ENCODE data around the gene ELP2.
"Not testable (repeated sequence)": the region's sequence is repeated elsewhere in the genome, so short reads cannot be mapped to it uniquely, and the experiment has no call there.

Gene ELP2

DNA sequence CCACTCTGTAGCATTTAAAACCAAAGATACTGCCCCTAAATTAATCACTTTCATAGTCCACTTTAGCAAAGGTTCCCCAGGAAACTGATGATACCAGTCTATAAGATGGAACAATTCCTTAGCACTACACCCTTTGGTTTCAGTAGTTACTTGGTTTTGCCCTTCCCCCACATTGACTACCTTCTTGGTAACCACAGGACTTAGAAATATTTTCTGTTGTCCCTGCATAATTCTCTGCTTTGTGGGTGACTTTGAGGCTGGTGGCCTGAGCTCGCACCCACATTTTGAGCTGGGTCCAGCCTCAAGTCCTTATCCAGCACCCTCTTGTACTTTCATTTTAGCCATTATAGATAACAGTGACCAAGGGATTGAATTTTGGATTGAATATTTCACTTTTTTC, 23.1 kb downstream of the ELP2 start:
- Histone ChIP-seq H3K27me3 (ENCODE audit: control insufficient read depth in 2 of 2, insufficient read depth in 2 of 2, low read length in 2 of 2) (no peaks in the 10 kb centered on the region), H3K36me3 (ENCODE audit: control insufficient read depth in 2 of 2, insufficient read depth in 2 of 2, low read length in 2 of 2) (peaks cover 53 to 66% of the 10 kb centered on the region in 2 donors), H3K4me3 (ENCODE audit: low read length in 2 of 2) (no peak overlapping the region), H3K27ac (ENCODE audit: low read depth in 2 of 2, low read length in 2 of 2) (no peak overlapping the region), H3K9ac (ENCODE audit: low read depth in 1 of 2, low read length in 2 of 2) (no peak overlapping the region), H3K9me3 (ENCODE audit: control insufficient read depth in 2 of 2, low read length in 2 of 2) (no peaks in the 10 kb centered on the region), H3K4me1 (ENCODE audit: control insufficient read depth in 2 of 2, insufficient read depth in 2 of 2, low read length in 2 of 2) (no peaks in the 10 kb centered on the region)

DNA sequence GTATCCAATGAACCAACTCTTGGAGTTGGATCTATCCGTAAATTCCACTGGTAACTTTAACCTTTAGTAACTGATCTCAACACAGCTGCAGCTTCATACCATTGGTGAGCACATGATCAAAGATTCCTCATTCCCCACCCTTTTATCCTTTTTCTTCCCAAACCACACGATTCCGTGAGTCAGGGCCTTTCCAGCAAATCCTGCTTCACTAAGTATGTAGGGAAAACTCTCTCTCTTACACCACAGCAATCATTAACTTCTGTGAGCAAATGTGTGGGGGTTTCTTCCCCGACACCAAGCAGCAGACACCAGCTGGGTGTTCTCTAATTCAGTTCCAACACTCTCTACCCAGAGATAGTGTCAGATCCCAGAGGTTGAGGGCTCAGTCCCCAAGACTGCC, 23.5 kb downstream of the ELP2 start:
- no peak overlapping the region for H3K27ac ChIP-seq (ENCODE audit: low read depth in 2 of 2, low read length in 2 of 2)

DNA sequence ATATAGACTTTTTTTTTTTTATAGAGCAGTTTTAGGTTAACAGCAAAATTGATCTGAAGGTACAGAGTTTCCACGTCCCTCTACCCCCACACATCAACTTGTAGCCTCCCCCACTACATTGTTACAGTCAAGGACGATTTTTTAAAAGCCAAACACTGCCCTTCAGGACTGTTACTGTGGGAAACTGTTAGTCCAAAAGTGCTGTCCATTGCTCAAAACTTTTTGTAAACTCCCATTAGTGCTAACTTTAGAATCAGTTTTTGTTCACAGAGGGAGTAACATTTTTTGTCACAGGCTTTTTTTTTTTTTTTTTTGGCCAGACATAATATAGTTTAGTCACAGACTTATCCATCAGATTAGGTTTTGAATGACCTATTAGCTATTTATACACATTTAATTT, 24.1 kb downstream of the ELP2 start:
- Histone ChIP-seq H3K36me3 (ENCODE audit: control insufficient read depth in 2 of 2, insufficient read depth in 2 of 2, low read length in 2 of 2) (peaks cover 49 to 68% of the 10 kb centered on the region in 2 donors), H3K4me3 (ENCODE audit: low read length in 2 of 2) (no peak overlapping the region), H3K9me3 (ENCODE audit: control insufficient read depth in 2 of 2, low read length in 2 of 2) (no peaks in the 10 kb centered on the region), H3K4me1 (ENCODE audit: control insufficient read depth in 2 of 2, insufficient read depth in 2 of 2, low read length in 2 of 2) (no peaks in the 10 kb centered on the region), H3K27me3 (ENCODE audit: control insufficient read depth in 2 of 2, insufficient read depth in 2 of 2, low read length in 2 of 2) (no peaks in the 10 kb centered on the region), H3K27ac (ENCODE audit: low read depth in 2 of 2, low read length in 2 of 2) (no peak overlapping the region), H3K9ac (ENCODE audit: low read depth in 1 of 2, low read length in 2 of 2) (no peak overlapping the region)

More for the DNA sequence above, 23.5 kb downstream of the ELP2 start:
- Histone ChIP-seq H3K4me1 (ENCODE audit: control insufficient read depth in 2 of 2, insufficient read depth in 2 of 2, low read length in 2 of 2) (no peaks in the 10 kb centered on the region), H3K9me3 (ENCODE audit: control insufficient read depth in 2 of 2, low read length in 2 of 2) (no peaks in the 10 kb centered on the region), H3K9ac (ENCODE audit: low read depth in 1 of 2, low read length in 2 of 2) (no peak overlapping the region), H3K36me3 (ENCODE audit: control insufficient read depth in 2 of 2, insufficient read depth in 2 of 2, low read length in 2 of 2) (peaks cover 51 to 68% of the 10 kb centered on the region in 2 donors), H3K27me3 (ENCODE audit: control insufficient read depth in 2 of 2, insufficient read depth in 2 of 2, low read length in 2 of 2) (no peaks in the 10 kb centered on the region), H3K4me3 (ENCODE audit: low read length in 2 of 2) (no peak overlapping the region)

DNA sequence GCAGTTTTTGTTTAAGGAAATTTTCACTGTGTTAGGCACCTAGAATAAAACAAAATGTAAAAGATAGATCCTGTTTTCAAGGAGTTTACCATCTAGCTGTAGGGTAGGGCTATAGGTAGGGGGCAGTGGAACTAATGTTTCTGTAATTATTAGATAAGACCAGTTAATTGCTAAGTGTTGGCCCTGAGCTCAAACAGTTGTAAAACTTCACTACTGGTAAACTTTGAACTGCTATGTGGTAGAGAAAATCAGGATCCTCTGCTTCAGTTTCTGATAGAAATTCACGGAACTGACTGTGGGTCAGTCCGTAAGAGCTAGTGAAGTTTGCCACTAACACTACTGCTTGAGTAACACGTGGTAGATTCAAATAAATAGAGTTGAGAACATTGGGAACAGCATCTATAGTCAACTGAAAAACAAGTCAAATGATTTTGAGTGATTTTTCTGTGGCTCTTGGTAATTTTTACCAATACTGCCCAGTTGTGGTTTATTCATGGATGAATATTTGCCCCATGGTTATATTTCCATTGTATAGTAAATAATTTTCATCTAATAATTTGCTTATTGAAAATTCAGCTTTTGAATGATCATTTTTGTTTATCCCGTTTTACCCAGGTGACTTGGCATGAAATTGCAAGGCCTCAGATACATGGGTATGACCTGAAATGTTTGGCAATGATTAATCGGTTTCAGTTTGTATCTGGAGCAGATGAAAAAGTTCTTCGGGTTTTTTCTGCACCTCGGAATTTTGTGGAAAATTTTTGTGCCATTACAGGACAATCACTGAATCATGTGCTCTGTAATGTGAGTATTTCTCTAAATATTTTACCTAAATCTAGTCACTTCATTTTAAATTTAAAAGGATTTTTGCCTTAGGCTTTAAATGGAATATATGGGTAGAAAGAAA, 26.4 kb downstream of the ELP2 start:
- H3K36me3 ChIP-seq (ENCODE audit: control insufficient read depth in 2 of 2, insufficient read depth in 2 of 2, low read length in 2 of 2) = peaks cover 51 to 69% of the 10 kb centered on the region in 2 donors
- H3K4me3 ChIP-seq (ENCODE audit: low read length in 2 of 2) = no peak overlapping the region
- no peak overlapping the region for H3K9ac ChIP-seq (ENCODE audit: low read depth in 1 of 2, low read length in 2 of 2)
- no peaks in the 10 kb centered on the region for H3K27me3 ChIP-seq (ENCODE audit: control insufficient read depth in 2 of 2, insufficient read depth in 2 of 2, low read length in 2 of 2)
- no peaks in the 10 kb centered on the region for H3K4me1 ChIP-seq (ENCODE audit: control insufficient read depth in 2 of 2, insufficient read depth in 2 of 2, low read length in 2 of 2)
- H3K27ac ChIP-seq (ENCODE audit: low read depth in 2 of 2, low read length in 2 of 2) = no peak overlapping the region
- no peaks in the 10 kb centered on the region for H3K9me3 ChIP-seq (ENCODE audit: control insufficient read depth in 2 of 2, low read length in 2 of 2)

DNA sequence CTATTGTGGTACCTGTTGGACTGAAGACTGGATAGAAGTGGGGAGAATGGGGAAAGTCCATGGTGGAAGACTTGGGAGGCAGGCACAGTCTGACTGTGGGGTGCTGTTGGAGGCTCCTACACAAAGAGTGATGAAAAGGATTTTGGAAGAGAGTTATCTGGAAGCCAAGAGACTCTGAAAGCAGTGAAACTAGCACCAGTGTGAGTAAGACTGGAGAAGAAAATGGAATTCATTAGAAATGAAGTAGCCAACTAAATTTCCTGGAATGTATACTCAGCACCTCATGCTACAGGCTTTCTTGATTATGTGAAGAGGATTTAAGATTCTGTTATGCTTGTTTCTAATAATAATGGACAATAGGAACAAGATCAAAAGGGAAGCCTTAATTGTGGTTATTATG, 27.7 kb downstream of the ELP2 start:
- Histone ChIP-seq H3K9me3 (ENCODE audit: control insufficient read depth in 2 of 2, low read length in 2 of 2) (no peaks in the 10 kb centered on the region), H3K9ac (ENCODE audit: low read depth in 1 of 2, low read length in 2 of 2) (no peak overlapping the region), H3K36me3 (ENCODE audit: control insufficient read depth in 2 of 2, insufficient read depth in 2 of 2, low read length in 2 of 2) (peaks cover 49 to 68% of the 10 kb centered on the region in 2 donors), H3K27me3 (ENCODE audit: control insufficient read depth in 2 of 2, insufficient read depth in 2 of 2, low read length in 2 of 2) (no peaks in the 10 kb centered on the region), H3K4me3 (ENCODE audit: low read length in 2 of 2) (no peak overlapping the region), H3K4me1 (ENCODE audit: control insufficient read depth in 2 of 2, insufficient read depth in 2 of 2, low read length in 2 of 2) (no peaks in the 10 kb centered on the region), H3K27ac (ENCODE audit: low read depth in 2 of 2, low read length in 2 of 2) (no peak overlapping the region)

DNA sequence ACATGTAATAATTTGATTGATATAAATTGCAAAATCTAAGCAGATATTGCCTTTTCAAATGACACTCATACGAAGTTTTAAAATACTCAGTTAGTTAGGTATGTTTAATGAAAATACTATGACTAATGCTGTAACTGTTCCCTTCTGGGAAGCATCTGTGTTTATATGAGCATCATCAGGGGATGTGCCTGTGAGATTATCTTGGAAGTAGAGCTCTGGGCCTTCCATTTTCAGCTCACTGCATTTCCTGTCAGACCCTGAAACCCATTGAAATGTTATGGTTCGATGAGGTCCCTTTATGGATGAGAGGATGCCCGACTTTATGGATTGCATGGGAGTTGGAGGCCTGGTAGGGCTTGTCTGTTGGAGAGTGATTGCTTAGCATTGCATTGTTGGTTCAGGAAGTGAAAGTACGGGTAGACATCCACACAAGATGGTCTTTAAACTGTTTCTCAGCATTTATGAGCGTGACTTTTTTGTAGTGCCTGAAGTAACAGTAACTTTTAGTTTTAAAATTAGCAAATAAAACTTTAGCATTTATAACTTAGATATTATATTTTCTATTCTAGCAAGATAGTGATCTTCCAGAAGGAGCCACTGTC, 28.7 kb downstream of the ELP2 start:
- H3K4me3 ChIP-seq (ENCODE audit: low read length in 2 of 2) = no peak overlapping the region
- no peak overlapping the region for H3K27ac ChIP-seq (ENCODE audit: low read depth in 2 of 2, low read length in 2 of 2)
- peaks cover 54 to 69% of the 10 kb centered on the region in 2 donors for H3K36me3 ChIP-seq (ENCODE audit: control insufficient read depth in 2 of 2, insufficient read depth in 2 of 2, low read length in 2 of 2)
- no peak overlapping the region for H3K9ac ChIP-seq (ENCODE audit: low read depth in 1 of 2, low read length in 2 of 2)
- H3K9me3 ChIP-seq (ENCODE audit: control insufficient read depth in 2 of 2, low read length in 2 of 2) = no peaks in the 10 kb centered on the region
- no peaks in the 10 kb centered on the region for H3K27me3 ChIP-seq (ENCODE audit: control insufficient read depth in 2 of 2, insufficient read depth in 2 of 2, low read length in 2 of 2)
- no peaks in the 10 kb centered on the region for H3K4me1 ChIP-seq (ENCODE audit: control insufficient read depth in 2 of 2, insufficient read depth in 2 of 2, low read length in 2 of 2)

DNA sequence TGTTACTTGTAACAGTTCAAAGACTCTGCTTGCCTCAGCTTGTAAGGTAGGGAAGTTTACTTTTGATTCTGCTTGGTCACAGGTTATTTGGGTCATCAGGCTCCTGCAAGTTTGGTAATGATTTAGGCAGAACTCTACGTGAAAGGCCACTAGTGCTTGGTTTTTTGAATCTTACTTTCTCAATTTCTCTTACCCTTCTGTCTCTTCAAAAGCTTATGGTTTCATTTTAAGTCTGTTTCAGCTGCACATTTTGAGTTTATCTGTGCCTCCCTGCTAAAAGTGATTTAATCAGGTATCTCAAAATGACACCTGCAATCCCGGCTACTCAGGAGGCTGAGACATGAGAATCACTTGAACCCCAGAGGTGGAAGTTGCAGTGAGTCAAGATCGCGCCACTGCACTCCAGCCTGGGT, 31.3 kb downstream of the ELP2 start:
- Histone ChIP-seq H3K36me3 (ENCODE audit: control insufficient read depth in 2 of 2, insufficient read depth in 2 of 2, low read length in 2 of 2) (peaks cover 45 to 60% of the 10 kb centered on the region in 2 donors), H3K27ac (ENCODE audit: low read depth in 2 of 2, low read length in 2 of 2) (no peak overlapping the region), H3K9ac (ENCODE audit: low read depth in 1 of 2, low read length in 2 of 2) (no peak overlapping the region), H3K4me1 (ENCODE audit: control insufficient read depth in 2 of 2, insufficient read depth in 2 of 2, low read length in 2 of 2) (no peaks in the 10 kb centered on the region), H3K4me3 (ENCODE audit: low read length in 2 of 2) (no peak overlapping the region), H3K9me3 (ENCODE audit: control insufficient read depth in 2 of 2, low read length in 2 of 2) (no peaks in the 10 kb centered on the region), H3K27me3 (ENCODE audit: control insufficient read depth in 2 of 2, insufficient read depth in 2 of 2, low read length in 2 of 2) (no peaks in the 10 kb centered on the region)

DNA sequence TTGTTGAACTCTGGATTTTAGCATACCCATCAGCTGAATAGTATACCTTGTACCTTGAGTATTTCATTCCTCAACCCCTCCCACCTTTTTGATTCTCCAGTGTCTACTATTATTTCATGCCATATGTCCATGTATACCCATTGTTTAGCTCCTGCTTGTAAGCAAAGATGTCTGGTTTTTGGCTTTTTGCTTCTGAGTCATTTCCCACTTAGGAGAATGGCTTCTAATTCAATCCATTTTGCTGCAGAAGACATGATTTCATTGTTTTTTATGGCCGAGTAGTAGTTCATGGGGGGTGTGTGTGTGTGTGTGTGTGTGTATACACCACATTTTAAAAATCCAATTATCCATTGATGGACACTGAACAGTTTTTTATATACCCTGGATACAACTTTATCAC, 33.3 kb downstream of the ELP2 start:
- no peak overlapping the region for H3K4me3 ChIP-seq (ENCODE audit: low read length in 2 of 2)
- no peak overlapping the region for H3K9ac ChIP-seq (ENCODE audit: low read depth in 1 of 2, low read length in 2 of 2)
- H3K9me3 ChIP-seq (ENCODE audit: control insufficient read depth in 2 of 2, low read length in 2 of 2) = no peaks in the 10 kb centered on the region
- H3K36me3 ChIP-seq (ENCODE audit: control insufficient read depth in 2 of 2, insufficient read depth in 2 of 2, low read length in 2 of 2) = peaks cover 35 to 59% of the 10 kb centered on the region in 2 donors
- no peak overlapping the region for H3K27ac ChIP-seq (ENCODE audit: low read depth in 2 of 2, low read length in 2 of 2)
- H3K4me1 ChIP-seq (ENCODE audit: control insufficient read depth in 2 of 2, insufficient read depth in 2 of 2, low read length in 2 of 2) = no peaks in the 10 kb centered on the region
- no peaks in the 10 kb centered on the region for H3K27me3 ChIP-seq (ENCODE audit: control insufficient read depth in 2 of 2, insufficient read depth in 2 of 2, low read length in 2 of 2)

DNA sequence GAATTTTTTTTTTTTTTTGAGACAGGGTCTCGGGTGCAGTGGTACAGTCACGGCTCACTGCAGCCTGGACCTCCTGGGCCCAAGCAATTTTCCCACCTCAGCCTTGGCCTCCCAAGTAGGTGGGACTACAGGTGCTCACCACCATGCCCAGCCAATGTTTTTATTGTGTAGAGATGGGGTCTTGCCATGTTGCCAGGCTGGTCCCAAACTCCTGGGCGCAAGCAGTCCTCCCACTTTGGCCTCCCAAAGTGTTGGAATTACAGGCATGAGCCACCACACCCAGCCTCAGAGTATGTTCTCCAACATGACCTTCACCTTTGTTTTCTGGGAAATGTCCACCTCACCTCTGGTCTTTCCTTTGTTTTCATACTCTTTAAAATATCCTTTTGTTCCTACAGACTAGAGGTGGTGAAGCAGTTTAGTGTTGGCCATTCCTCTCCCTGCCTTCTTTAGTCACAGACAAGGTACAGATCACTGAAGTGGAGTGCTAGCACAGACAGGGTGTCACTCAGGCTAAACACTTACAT, 38.1 kb downstream of the ELP2 start:
- Histone ChIP-seq H3K36me3 (ENCODE audit: control insufficient read depth in 2 of 2, insufficient read depth in 2 of 2, low read length in 2 of 2) (peaks cover 26 to 59% of the 10 kb centered on the region in 2 donors), H3K27ac (ENCODE audit: low read depth in 2 of 2, low read length in 2 of 2) (no peak overlapping the region), H3K4me1 (ENCODE audit: control insufficient read depth in 2 of 2, insufficient read depth in 2 of 2, low read length in 2 of 2) (no peaks in the 10 kb centered on the region), H3K9me3 (ENCODE audit: control insufficient read depth in 2 of 2, low read length in 2 of 2) (no peaks in the 10 kb centered on the region), H3K4me3 (ENCODE audit: low read length in 2 of 2) (no peak overlapping the region), H3K9ac (ENCODE audit: low read depth in 1 of 2, low read length in 2 of 2) (no peak overlapping the region), H3K27me3 (ENCODE audit: control insufficient read depth in 2 of 2, insufficient read depth in 2 of 2, low read length in 2 of 2) (no peaks in the 10 kb centered on the region)

DNA sequence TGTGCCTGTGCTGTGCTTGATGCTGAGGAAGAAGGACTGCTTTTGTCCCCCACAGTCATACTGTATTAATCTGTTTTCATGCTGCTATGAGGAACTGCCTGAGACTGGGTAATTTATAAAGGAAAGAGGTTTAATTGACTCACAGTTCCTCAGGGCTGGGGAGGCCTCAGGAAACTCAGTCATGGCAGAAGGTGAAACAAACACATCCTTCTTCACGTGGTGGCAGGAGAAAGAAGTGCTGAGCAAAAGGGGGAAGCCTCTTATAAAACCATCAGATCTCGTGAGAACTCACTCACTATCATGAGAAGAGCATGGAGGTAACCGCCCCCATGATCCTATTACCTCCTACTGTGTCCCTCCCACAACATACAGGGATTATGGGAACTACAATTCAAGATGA, 38.6 kb downstream of the ELP2 start:
- not testable (repeated sequence) for H3K27me3 ChIP-seq (ENCODE audit: control insufficient read depth in 2 of 2, insufficient read depth in 2 of 2, low read length in 2 of 2); H3K4me1 ChIP-seq (ENCODE audit: control insufficient read depth in 2 of 2, insufficient read depth in 2 of 2, low read length in 2 of 2); H3K4me3 ChIP-seq (ENCODE audit: low read length in 2 of 2); H3K27ac ChIP-seq (ENCODE audit: low read depth in 2 of 2, low read length in 2 of 2); H3K9me3 ChIP-seq (ENCODE audit: control insufficient read depth in 2 of 2, low read length in 2 of 2); H3K9ac ChIP-seq (ENCODE audit: low read depth in 1 of 2, low read length in 2 of 2)
- H3K36me3 ChIP-seq (ENCODE audit: control insufficient read depth in 2 of 2, insufficient read depth in 2 of 2, low read length in 2 of 2) = peaks cover 23 to 59% of the 10 kb centered on the region in 2 donors
